IPS-NIHi7 (cell line): Measurements from ENCODE around the gene GAK.
"Not testable (repeated sequence)": the region's sequence is repeated elsewhere in the genome, so short reads cannot be mapped to it uniquely, and the experiment has no call there.

Source experiments
- DNase-seq: peaks from one replicate; pipeline ENCODE4 v3.0.0; 2012; ENCODE audit warnings: mixed read lengths; ENCODE audit errors: extremely low spot score

GAK gene

GRCh38 chr4:819401-820229, 112.5 kb downstream of the GAK start:
- DNase-seq = no peak

GRCh38 chr4:818106-818921, 113.8 kb downstream of the GAK start:
- DNase-seq = no peak

GRCh38 chr4:815464-816146, 116.5 kb downstream of the GAK start:
- DNase-seq = no peak

GRCh38 chr4:814312-814850, 117.7 kb downstream of the GAK start:
- DNase-seq = no peak

- DNase-seq = peak; percentile 69
These were observed 118.2 kb downstream of the GAK start for GRCh38 chr4:813900-814299.

- DNase-seq = no peak
These were observed 123.1 kb downstream of the GAK start for GRCh38 chr4:808860-809570.

GRCh38 chr4:807792-808191, 124.3 kb downstream of the GAK start:
- DNase-seq = no peak

- DNase-seq = not testable (repeated sequence)
These were observed 125.1 kb downstream of the GAK start for GRCh38 chr4:806979-807378.

- DNase-seq = no peak
These were observed 127.3 kb downstream of the GAK start for GRCh38 chr4:804804-805203.

- no peak for DNase-seq
These were observed 128.2 kb downstream of the GAK start for GRCh38 chr4:803884-804283.

GRCh38 chr4:801436-802124, 130.5 kb downstream of the GAK start:
- no peak for DNase-seq
